Measurements from ENCODE around the gene LZTS2.

DNA sequence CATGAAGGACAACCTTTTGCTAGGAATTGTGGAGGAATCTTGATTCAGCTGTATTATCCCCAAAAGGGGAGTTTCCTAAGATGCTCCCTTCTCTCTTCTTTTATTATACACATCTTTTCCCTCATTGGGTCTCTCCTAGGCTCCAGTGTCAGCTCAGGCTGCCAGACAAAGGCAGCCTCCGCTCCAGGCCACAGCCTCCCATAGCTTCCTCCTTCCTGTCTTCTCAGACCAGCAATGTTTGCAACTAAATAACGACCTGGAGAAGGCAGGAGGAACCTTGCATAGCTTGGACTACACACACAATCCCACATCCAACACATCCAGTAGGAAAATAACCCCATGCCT, 43.7 kb downstream of the LZTS2 start:
- TF ChIP-seq, protein P1, sequence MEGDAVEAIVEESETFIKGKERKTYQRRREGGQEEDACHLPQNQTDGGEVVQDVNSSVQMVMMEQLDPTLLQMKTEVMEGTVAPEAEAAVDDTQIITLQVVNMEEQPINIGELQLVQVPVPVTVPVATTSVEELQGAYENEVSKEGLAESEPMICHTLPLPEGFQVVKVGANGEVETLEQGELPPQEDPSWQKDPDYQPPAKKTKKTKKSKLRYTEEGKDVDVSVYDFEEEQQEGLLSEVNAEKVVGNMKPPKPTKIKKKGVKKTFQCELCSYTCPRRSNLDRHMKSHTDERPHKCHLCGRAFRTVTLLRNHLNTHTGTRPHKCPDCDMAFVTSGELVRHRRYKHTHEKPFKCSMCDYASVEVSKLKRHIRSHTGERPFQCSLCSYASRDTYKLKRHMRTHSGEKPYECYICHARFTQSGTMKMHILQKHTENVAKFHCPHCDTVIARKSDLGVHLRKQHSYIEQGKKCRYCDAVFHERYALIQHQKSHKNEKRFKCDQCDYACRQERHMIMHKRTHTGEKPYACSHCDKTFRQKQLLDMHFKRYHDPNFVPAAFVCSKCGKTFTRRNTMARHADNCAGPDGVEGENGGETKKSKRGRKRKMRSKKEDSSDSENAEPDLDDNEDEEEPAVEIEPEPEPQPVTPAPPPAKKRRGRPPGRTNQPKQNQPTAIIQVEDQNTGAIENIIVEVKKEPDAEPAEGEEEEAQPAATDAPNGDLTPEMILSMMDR (IDR thresholded peaks at IDR 0.05) = no peak
- TF ChIP-seq POLR2A (IDR thresholded peaks at IDR 0.05) = no peak
